ENCODE data around the gene TTC9.

TTC9 gene

GRCh38 chr14:70646705-70647104 lies 5.0 kb downstream of the TTC9 start:
- peak; percentile 40 for DNase-seq

- no peak for DNase-seq
Observed at GRCh38 chr14:70648346-70648745, 6.6 kb downstream of the TTC9 start.

GRCh38 chr14:70649803-70650202 lies 8.1 kb downstream of the TTC9 start:
- no peak for DNase-seq

- no peak for DNase-seq
Observed at GRCh38 chr14:70651522-70651921, 9.8 kb downstream of the TTC9 start.

- peak; percentile 13 for DNase-seq
Observed at GRCh38 chr14:70652871-70653270, 11.2 kb downstream of the TTC9 start.

- DNase-seq, result no peak
Observed at GRCh38 chr14:70653662-70654061, 11.9 kb downstream of the TTC9 start.

- DNase-seq, result no peak
Observed at GRCh38 chr14:70654632-70655031, 12.9 kb downstream of the TTC9 start.

- no peak for DNase-seq
Observed at GRCh38 chr14:70655110-70655826, 13.6 kb downstream of the TTC9 start.

- DNase-seq, result no peak
Observed at GRCh38 chr14:70658899-70659298, 17.2 kb downstream of the TTC9 start.

GRCh38 chr14:70660967-70661893 lies 19.5 kb downstream of the TTC9 start:
- DNase-seq, result peak; percentile 71

- peak; percentile 68 for DNase-seq
Observed at GRCh38 chr14:70662080-70662479, 20.4 kb downstream of the TTC9 start.

- no peak for DNase-seq
Observed at GRCh38 chr14:70662816-70663215, 21.1 kb downstream of the TTC9 start.

- DNase-seq, result peak; percentile 79
Observed at GRCh38 chr14:70663707-70664179, 22.0 kb downstream of the TTC9 start.

- DNase-seq, result no peak
Observed at GRCh38 chr14:70664698-70665447, 23.2 kb downstream of the TTC9 start.

GRCh38 chr14:70665448-70666360 lies 24.0 kb downstream of the TTC9 start:
- peak; percentile 84 for DNase-seq

GRCh38 chr14:70666361-70666686 lies 24.6 kb downstream of the TTC9 start:
- no peak for DNase-seq

- no peak for DNase-seq
Observed at GRCh38 chr14:70670992-70671651, 29.4 kb downstream of the TTC9 start.

GRCh38 chr14:70671652-70672644 lies 30.2 kb downstream of the TTC9 start:
- DNase-seq, result no peak

GRCh38 chr14:70677341-70677740 lies 35.6 kb downstream of the TTC9 start:
- DNase-seq, result no peak

- DNase-seq, result no peak
Observed at GRCh38 chr14:70680748-70681147, 39.0 kb downstream of the TTC9 start.

Measured in NCI-H69 (cell line).